ENCODE data around the gene VWA2. TPM values are rescaled to one million over a fixed set of nuclear protein-coding genes. Genes with fewer than 3 reads are reported as not detected.

Gene VWA2
- total RNA-seq, 1 donor from 2014 or later: 15.5 TPM

DNA sequence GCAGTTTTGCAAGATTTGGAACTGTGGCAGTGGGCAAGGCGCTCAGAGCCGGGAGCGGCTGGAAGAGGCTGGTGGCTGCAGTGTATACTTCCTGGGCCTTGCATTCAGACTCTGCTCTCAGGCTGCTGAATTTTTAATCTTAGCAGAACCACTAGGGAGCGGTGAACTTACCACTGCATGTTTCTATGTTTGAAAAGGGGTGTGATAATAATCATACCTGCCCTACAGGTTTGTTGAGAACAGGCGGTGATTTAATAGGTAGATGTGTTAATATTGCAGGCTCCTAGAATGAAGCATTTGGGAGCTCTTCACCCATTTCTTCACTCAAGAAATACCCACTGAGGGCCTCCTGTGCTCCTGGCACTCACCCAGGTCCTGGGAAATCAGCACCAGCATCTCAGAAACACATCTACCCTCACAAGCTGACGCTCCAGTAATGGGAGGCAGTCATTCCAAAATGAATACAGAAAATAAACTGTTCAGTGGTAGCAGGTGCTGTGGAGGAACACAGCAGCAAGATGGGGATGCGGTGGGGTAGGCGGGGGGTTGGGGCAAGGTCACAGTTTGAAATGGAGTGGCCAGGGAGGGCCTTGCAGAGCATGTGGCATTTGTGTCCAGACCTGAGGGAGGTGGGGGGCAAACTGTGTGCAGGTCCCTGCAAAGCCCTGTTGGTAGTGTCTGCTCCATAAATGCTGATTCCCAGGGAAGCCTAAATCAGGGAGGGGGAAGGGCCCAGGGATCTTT is 41.0 kb downstream of the VWA2 start:
- Histone ChIP-seq H3K27me3 (no peaks in the 10 kb centered on the region), H3K27ac (no peak overlapping the region), H3K9me3 (no peaks in the 10 kb centered on the region), H3K4me1 (no peaks in the 10 kb centered on the region), H3K4me3 (no peak overlapping the region), H3K36me3 (no peaks in the 10 kb centered on the region)
- TF ChIP-seq CTCF (IDR thresholded peaks at IDR 0.05): no peak
- intact Hi-C loops (cut with DNase I): no loop called here
- ATAC-seq (peak; percentile 14), DNase-seq (peak; percentile 40)

DNA sequence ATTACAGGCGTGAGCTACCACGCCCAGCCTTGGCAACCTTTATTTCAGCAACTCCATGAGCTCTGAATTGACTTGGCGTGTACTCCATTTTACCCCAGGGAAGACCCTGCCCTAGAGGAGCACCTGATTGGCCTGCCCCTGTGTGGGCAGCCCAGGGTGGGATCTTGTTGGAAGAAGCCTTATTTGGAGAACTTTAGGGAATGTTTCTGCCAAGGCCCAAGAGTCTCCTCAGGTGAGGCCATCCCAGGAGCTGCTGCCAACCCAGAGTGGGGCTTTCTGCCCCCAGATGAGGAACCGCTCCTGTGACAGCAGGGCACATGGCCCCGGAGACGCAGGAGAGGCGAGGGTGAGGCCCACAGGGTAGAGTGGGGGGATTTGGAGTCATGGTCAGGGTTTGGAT is 42.0 kb downstream of the VWA2 start:
- ATAC-seq: no peak
- no peak overlapping the region for H3K27ac ChIP-seq
- intact Hi-C loops (cut with DNase I): no loop called here
- no peaks in the 10 kb centered on the region for H3K9me3 ChIP-seq
- H3K36me3 ChIP-seq: no peaks in the 10 kb centered on the region
- DNase-seq: peak; percentile 44
- no peaks in the 10 kb centered on the region for H3K4me1 ChIP-seq
- TF ChIP-seq CTCF (IDR thresholded peaks at IDR 0.05): no peak
- no peak overlapping the region for H3K4me3 ChIP-seq
- no peaks in the 10 kb centered on the region for H3K27me3 ChIP-seq

DNA sequence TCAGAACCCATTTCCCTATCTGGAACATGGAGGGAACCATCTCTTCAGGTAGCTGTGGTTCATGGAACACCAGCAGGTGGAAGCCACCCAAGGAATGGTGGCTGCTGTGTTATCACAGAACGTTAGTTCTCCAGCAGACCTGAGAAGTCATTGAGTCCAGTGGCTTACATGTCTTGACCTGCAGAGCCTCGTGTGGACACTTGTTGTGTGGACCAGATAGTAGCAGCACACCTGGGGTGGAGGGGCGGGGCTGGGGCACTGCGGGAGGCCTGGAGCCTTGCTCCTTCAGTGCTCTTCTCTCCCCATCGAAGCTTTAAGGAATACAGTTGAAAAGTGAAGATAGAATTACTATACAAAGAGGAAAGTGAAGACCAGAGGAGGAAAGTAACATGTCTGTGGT is 42.4 kb downstream of the VWA2 start:
- Histone ChIP-seq H3K4me3 (no peak overlapping the region), H3K27ac (no peak overlapping the region), H3K4me1 (no peaks in the 10 kb centered on the region), H3K9me3 (no peaks in the 10 kb centered on the region), H3K27me3 (no peaks in the 10 kb centered on the region), H3K36me3 (no peaks in the 10 kb centered on the region)
- intact Hi-C loops (cut with DNase I): no loop called here
- DNase-seq (peak; percentile 48), ATAC-seq (no peak)
- TF ChIP-seq CTCF (IDR thresholded peaks at IDR 0.05): no peak

GRCh38 chr10:114282526-114282925 is 43.5 kb downstream of the VWA2 start:
- Histone ChIP-seq H3K36me3 (no peaks in the 10 kb centered on the region), H3K4me1 (no peaks in the 10 kb centered on the region), H3K4me3 (no peak overlapping the region), H3K27ac (no peak overlapping the region), H3K9me3 (no peaks in the 10 kb centered on the region), H3K27me3 (no peaks in the 10 kb centered on the region)
- ATAC-seq: peak; percentile 18
- intact Hi-C loops (cut with DNase I): no loop called here
- no peak for TF ChIP-seq CTCF (IDR thresholded peaks at IDR 0.05)
- peak; percentile 57 for DNase-seq

DNA sequence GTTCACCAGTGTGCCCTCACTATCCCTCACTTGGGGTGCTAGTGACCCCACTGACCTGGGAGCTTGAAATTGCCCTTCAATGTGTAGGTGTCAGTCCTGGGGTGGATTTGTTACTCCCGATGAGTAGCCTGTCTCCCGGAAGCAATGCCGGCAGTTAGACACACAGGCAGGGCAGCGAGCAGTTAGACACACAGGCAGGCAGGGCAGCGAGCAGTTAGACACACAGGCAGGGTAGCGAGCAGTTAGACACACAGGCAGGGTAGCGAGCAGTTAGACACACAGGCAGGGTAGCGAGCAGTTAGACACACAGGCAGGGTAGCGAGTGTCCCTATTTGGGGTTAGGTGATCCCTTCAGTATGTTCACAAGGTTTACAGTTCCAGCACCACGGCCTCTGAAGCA is 44.0 kb downstream of the VWA2 start:
- no peak for TF ChIP-seq CTCF (IDR thresholded peaks at IDR 0.05)
- H3K4me3 ChIP-seq: no peak overlapping the region
- peak; percentile 32 for DNase-seq
- intact Hi-C loops (cut with DNase I): no loop called here
- no peaks in the 10 kb centered on the region for H3K4me1 ChIP-seq
- no peaks in the 10 kb centered on the region for H3K36me3 ChIP-seq
- ATAC-seq: no peak
- H3K9me3 ChIP-seq: no peaks in the 10 kb centered on the region
- H3K27me3 ChIP-seq: no peaks in the 10 kb centered on the region
- no peak overlapping the region for H3K27ac ChIP-seq
